HG03095 (cell line): ENCODE results near the gene ABCF2.
A peak's percentile ranks its signal among the peaks of the same experiment; 100 is the strongest.

Source experiments
- ATAC-seq: cut with Tn5 transposase; IDR thresholded peaks from one replicate; pipeline ENCODE4 v1.9.1; 2021; ENCODE audit warnings: moderate library complexity; ENCODE audit not compliant: unreplicated experiment

Gene ABCF2

DNA sequence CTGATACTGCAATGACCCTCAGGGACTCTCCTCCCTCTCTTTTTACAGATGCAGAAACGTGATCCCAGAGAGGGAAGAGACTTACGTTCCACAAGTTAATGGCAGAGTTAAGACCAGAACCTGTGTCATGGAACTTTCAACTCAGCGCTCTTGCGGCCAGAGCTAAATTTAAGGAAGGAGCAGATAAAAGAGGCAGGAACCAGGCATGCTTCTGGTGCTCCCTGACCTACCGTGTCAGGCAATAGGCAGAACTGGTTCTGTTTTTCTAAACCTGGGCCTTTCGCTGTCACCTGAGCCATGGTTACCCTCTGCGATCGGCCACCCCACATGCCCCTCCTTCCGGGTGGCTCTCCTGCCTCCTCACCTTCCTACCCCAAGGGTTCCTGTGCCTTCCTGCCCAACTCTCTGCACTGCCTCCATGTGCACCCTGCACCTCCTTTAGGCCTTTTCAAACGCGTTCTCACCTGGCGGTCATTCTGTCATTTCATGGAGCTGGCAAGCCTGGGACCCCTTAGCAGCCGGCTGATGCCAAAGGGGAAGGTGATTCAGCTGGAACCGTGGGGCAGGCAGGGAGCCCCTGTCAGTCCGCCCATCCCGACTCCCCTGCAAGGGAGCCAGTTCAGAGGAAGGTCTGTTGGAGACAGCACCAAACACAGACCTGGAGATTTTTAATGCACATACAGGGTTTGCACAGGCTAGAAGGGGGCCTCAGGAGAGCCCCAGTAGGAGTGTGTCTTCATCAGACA lies 51.8 kb downstream of the ABCF2 start:
- no peak for ATAC-seq

DNA sequence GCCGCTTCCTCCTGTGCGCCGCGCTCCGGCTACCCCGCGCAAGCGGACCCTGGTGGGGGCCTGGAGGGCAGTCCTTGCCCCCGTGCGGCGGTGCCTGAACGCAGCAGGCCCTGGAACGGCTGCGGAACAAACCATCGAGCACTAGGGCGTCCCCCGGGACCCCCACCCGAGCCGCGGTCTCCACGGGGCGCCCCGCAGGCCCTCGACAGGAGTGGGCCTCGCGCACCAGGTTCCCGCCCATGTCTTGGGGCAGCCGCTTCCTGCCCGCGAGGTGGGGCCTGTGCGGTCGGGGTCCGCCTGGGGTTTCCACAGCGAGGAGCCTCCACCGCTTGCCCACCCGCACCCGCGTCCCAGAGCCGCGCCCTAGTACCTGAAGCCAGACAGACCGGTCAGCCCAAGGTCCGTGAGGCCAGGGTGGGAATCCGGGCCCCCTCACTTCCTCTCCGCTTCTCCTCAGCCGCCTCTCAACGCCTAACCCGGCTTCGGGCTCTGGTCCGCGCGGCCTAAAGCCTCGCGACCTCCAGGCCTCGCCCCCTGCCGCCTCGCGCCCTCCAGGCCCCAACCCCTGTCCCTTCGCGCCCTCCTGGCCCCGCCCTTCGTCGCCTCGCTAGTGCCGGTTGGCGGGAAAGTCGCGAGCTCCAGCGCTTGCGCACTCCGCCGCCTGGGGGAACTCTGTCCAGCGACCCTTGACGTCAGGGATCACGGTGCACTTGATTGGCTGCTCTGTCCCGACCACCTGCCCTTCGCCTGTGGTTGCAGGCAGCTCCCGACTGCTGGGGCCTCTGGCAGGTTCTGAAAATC lies 52.6 kb downstream of the ABCF2 start:
- ATAC-seq, result no peak

DNA sequence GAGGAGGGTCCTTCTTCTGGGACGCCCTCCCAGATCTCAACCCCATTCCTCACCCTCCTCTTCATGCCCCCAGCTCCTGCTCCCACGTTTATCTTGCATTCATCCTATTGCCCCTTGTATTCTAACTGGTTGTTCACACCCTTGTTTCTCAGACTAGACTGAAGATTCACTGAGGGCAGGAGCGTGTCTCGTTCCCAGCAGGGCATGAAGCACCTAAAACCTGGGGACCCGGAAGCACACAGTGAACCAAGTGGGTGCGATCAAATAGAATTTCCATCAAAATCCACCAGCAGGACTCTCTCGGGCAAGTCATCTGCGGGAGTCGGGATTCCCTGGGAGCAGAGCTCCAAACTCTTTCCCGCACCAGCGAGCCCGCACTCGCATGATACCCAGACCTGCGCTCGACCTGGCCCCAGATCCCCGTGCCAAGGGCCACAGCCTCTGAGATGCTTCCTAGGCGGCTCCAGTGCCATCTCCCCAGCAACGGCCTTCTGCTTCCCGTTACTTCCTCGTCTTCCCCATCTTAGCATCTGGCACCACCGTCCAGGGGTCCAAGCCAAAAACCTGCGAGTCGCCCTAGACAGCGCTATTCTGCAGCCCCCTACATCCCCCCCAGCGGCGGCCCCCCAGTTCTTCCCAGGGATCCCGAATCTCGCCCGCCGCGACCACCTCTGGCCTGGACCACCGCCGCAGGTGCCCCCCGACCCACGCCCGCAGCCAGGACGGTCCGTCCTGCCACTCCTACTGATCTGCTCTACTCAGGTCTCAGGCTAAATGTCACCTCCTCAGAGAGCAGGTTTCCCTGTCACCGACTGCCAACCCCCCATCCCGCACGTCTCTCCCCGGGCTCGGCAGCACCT lies 53.4 kb downstream of the ABCF2 start:
- ATAC-seq, result no peak

DNA sequence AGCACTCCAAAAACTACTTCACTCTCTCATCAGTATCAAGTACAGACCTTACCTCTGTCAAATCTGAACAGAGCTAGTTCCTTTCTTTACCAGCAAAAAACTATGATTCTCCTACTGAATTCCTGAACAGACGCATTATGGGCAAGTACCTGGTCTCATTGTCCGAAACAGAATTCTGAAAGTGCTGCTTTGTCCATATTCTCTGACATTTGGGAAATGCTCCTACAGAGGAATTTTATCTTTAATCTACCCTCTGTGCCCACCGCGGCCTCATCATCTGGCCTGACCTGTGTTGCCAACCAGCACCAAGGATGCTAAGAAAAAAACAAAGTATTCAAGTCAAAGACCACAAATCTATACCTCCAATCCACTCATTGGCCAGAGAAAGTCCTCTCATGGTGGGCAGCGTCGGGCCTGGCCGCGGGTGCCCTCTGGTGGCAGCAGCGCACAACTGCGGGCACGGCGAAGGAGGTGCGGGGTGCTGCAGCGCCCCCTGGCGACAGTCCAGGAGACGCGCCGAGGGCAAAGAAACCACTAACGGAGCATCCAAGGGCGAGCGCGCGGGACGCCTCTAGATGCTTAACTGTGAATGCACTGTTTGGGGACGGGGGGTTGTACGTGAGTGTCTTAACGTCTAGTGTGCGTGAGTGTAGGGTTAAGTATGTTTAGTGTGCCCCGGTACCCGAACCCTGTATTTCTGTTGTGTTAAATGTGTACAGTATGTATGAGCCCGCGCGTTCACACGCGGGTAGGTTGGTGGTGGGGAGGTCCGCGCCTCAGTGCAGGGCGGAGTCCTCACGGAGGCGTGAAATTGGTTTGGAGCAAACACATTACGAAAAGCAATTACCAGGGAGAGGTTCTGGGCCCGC lies 54.5 kb downstream of the ABCF2 start:
- ATAC-seq, result peak; percentile 69

DNA sequence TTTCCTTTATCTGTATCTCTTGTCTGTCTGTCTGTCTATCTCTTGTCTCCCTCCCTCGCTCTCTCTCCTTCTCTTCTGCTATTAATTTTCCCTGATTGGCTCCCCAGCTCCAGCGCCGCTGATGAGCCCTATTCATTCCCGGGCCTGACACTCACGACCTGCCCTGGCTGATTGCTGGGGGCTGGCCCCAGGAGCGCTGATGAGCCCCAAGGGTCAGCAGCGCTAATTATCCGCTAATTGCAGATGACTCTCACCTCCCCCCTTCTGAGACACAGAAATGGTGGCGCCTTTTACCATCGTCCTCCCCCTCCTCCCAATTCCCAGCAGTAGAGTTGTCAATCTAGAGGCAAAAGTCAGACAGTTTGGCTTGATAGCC lies 58.2 kb downstream of the ABCF2 start:
- ATAC-seq, result no peak

DNA sequence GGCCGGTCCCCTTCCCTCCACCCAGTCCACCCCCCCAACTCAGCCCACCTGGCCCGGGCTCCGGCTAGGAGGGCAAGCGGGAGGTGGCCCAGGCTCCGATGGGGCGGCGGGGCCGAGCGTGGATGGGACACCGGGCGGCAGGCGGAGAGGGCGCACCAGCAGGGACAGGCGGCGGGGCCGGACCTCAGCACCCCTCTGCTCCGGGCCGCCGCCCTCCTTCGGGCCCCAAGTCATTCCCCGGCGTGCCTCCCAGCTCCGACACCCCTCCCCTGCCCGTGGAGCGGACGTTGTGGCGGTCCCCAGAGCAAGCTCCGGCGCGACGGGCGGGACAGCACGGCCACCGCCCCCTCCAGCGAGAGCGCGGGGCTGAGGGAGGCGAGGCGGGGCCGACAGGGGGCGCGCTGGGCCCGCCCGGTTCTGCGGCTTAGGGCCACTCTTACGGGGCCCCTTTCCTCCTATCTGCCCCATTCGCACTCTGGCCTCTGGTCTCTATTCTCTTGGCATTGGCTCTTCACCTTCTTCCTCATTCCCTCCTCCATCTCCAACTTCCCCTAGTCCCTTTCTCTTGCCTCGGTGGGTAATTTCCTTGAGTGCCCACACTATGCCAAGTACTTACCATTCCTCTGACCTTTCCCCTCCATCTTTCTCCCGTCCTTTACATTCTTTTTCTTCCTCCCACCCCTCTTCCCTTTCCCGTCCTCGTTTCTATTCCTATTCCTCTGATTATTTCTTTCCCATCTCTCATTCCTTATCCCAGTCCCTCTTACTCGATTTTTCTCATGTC lies 58.8 kb downstream of the ABCF2 start:
- ATAC-seq, result no peak

DNA sequence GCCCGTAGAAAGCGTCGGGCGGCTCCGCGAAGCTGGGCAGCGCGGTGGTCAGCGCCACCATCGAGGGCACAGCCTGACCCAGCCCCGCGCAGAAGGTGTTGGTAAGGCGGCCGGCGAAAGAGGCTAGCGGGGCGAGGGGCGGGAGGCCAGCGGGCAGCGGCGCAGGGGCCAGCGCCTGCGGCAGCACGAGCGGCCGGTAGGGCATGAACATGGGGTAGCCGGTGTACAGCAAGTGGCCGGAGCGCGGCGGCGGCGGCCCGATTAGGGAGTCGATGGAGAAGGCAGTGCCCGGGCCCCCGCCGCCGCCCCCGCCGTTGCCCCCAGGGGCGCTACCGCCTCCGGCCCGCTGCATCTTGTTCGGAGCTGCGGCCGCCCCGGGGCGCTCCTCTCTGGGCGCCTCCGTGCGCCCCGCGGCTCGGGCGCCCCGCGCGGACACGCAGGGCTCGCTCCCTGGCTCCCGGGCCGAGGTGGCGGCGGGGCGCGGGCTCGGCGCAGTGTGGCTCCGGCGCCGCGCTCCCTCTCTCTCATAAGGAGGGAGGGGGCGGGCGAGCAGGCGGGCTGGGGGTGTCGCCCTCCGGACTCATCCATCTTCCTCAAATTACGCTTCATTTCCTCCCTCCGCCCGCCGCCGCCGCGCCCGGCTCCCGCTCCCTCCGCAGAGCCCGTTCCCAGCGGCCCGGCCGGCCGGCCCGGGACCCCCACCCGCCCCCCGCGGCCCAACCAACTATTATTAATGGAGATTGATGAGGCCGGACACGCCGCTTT lies 59.6 kb downstream of the ABCF2 start, which contains the start of gene GBX1:
GBX1 (minus strand) TSS at position 498 of the 765 bp plus-strand sequence; CDS start at position 352, 146 bp downstream.
- no peak for ATAC-seq

DNA sequence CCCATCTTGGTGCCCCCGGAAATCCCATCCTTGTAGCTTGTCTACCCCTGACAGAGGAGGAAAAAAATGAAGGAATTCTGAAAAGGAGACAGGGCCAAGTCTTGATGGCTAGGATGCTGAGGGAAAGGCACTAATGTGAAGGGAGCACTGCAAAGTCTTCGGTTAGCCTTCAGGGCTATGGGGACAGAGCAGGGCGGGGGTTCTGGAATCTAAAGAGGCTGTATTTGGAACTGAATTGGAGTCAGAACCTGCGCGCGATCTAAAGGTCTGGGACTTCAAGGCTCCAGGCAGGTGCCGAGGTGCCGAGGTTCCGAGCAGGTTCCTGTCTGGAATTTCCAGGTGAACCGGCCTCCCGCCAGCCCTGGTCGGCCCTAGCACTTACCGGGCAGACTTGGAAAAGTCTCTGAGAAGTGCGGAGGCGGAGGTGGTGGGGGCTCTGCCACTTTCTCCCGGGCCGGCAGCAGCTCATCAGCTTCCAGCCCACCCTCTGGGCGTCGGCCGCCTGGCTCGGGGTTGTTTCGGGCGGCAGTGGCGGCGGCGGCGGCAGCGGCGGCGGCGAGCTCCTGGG lies 60.3 kb downstream of the ABCF2 start:
- no peak for ATAC-seq
